MCF 10A (cell line): ENCODE measurements around the gene RPRD1A. TPM values are rescaled to one million over a fixed set of nuclear protein-coding genes. Genes with fewer than 3 reads are reported as not detected.

Source experiments
- BruUV-seq: library from RNA; stranded (reverse); fragments of 400-500 nt; replicated peaks from 2 replicates; lab custom pipeline; 2021; lab: Mats Ljungman, UMichigan
- CTCF ChIA-PET: fragments of 300-600 bp; sonication (Branson Sonifier 250); formaldehyde crosslinking; extraction: SDS; loops from one replicate; lab custom pipeline; 2021; ENCODE audit warnings: antibody characterized with exemption, inconsistent platforms; lab: Yijun Ruan, JAX
- POLR2A ChIA-PET: fragments of 300-600, 350-650 bp; sonication (Branson Sonifier 250); formaldehyde crosslinking; extraction: SDS; loops from one replicate; lab custom pipeline; 2020; ENCODE audit warnings: antibody characterized with exemption, inconsistent platforms; lab: Yijun Ruan, JAX
- DNase-seq: peaks from one replicate; pipeline ENCODE4 v3.0.0-alpha.2; 2018; ENCODE audit not compliant: unreplicated experiment
- H3K27ac Mint-ChIP-seq: one replicate; pipeline ENCODE4 v1.8.0; 2022; ENCODE audit warnings: mild to moderate bottlenecking, low read depth, mixed read lengths; ENCODE audit not compliant: unreplicated experiment
- H3K27me3 Mint-ChIP-seq: one replicate; pipeline ENCODE4 v1.8.0; 2022; ENCODE audit warnings: mixed read lengths; ENCODE audit not compliant: insufficient read depth, unreplicated experiment
- H3K36me3 Mint-ChIP-seq: one replicate; pipeline ENCODE4 v1.8.0; 2022; ENCODE audit warnings: mild to moderate bottlenecking, moderate library complexity, mixed read lengths; ENCODE audit not compliant: insufficient read depth, unreplicated experiment
- H3K4me1 Mint-ChIP-seq: one replicate; pipeline ENCODE4 v1.8.0; 2022; ENCODE audit warnings: mixed read lengths; ENCODE audit not compliant: insufficient read depth, unreplicated experiment
- H3K4me3 Mint-ChIP-seq: one replicate; pipeline ENCODE4 v1.8.0; 2022; ENCODE audit warnings: mild to moderate bottlenecking, moderate library complexity, mixed read lengths; ENCODE audit not compliant: unreplicated experiment
- H3K9me3 Mint-ChIP-seq: one replicate; pipeline ENCODE4 v1.8.0; 2022; ENCODE audit warnings: mixed read lengths; ENCODE audit not compliant: unreplicated experiment
- intact Hi-C: fragments of 100-400 bp; cut with micrococcal nuclease; formaldehyde crosslinking; loops from 2 replicates; pipeline ENCODE4 v1.14.1; 2022
- total RNA-seq: library from RNA; stranded (reverse); gene quantifications from 2 replicates; pipeline ENCODE4 v1.2.3, GENCODE V29; 2022
- TF ChIP-seq, protein P1 (sequence below): fragments of 200-600 bp; IDR thresholded peaks from one replicate; pipeline ENCODE4 v1.8.0; 2022; ENCODE audit warnings: antibody characterized with exemption, mild to moderate bottlenecking; ENCODE audit not compliant: unreplicated experiment

The RPRD1A gene
- total RNA-seq, 1 experiment from 2014 or later, result 89.1 TPM

GRCh38 chr18:36023336-36023735 lies 44.0 kb downstream of the RPRD1A start:
- Mint-ChIP-seq H3K9me3 (no peaks in the 10 kb centered on the region), H3K36me3 (peaks cover 32% of the 10 kb centered on the region), H3K4me3 (no peak overlapping the region), H3K4me1 (peaks cover 7% of the 10 kb centered on the region), H3K27me3 (no peaks in the 10 kb centered on the region), H3K27ac (no peak overlapping the region)
- no TSS peak for BruUV-seq
- ChIA-PET POLR2A (interaction anchor here (0.9 to 1.6 kb wide), 2 partner anchors 9 to 43 kb away, joined by 3 read pairs; no protein-coding TSS in a partner anchor), CTCF (interaction anchor here (1.0 to 1.1 kb wide), 3 partner anchors 9 to 74 kb away, joined by 3 read pairs; no protein-coding TSS in a partner anchor)
- intact Hi-C loops, result loop anchor here (10.0 kb wide), 1 partner anchor 731 kb away; no protein-coding TSS in a partner anchor
- TF ChIP-seq, protein P1, sequence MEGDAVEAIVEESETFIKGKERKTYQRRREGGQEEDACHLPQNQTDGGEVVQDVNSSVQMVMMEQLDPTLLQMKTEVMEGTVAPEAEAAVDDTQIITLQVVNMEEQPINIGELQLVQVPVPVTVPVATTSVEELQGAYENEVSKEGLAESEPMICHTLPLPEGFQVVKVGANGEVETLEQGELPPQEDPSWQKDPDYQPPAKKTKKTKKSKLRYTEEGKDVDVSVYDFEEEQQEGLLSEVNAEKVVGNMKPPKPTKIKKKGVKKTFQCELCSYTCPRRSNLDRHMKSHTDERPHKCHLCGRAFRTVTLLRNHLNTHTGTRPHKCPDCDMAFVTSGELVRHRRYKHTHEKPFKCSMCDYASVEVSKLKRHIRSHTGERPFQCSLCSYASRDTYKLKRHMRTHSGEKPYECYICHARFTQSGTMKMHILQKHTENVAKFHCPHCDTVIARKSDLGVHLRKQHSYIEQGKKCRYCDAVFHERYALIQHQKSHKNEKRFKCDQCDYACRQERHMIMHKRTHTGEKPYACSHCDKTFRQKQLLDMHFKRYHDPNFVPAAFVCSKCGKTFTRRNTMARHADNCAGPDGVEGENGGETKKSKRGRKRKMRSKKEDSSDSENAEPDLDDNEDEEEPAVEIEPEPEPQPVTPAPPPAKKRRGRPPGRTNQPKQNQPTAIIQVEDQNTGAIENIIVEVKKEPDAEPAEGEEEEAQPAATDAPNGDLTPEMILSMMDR, result no peak
- no peak for DNase-seq

GRCh38 chr18:36020174-36020711 lies 47.1 kb downstream of the RPRD1A start:
- peaks cover 17% of the 10 kb centered on the region for H3K36me3 Mint-ChIP-seq
- H3K4me3 Mint-ChIP-seq, result no peak overlapping the region
- no peaks in the 10 kb centered on the region for H3K27me3 Mint-ChIP-seq
- POLR2A ChIA-PET, result no interaction called here
- DNase-seq, result no peak
- no TSS peak for BruUV-seq
- peaks cover 4% of the 10 kb centered on the region for H3K4me1 Mint-ChIP-seq
- H3K9me3 Mint-ChIP-seq, result no peaks in the 10 kb centered on the region
- TF ChIP-seq, protein P1, result no peak
- intact Hi-C loops, result loop anchor here (10.0 kb wide), 1 partner anchor 735 kb away; no protein-coding TSS in a partner anchor
- CTCF ChIA-PET, result interaction anchor here (0.7 to 1.4 kb wide), 3 partner anchors 25 to 264 kb away, joined by 3 to 4 read pairs (median 4); no protein-coding TSS in a partner anchor
- H3K27ac Mint-ChIP-seq, result no peak overlapping the region

GRCh38 chr18:36017232-36017631 lies 50.1 kb downstream of the RPRD1A start:
- no peak overlapping the region for H3K27ac Mint-ChIP-seq
- intact Hi-C loops, result loop anchor here (1.0 to 5.0 kb wide), 4 partner anchors 79 to 268 kb away; partner anchors contain the start of genes ELP2 and SLC39A6
- POLR2A ChIA-PET, result interaction anchor here (0.9 to 2.0 kb wide), 6 partner anchors 9 to 173 kb away, joined by 3 to 8 read pairs (median 4); partner anchors contain the start of genes ELP2, MOCOS and SLC39A6
- H3K4me3 Mint-ChIP-seq, result no peak overlapping the region
- DNase-seq, result no peak
- peaks cover 4% of the 10 kb centered on the region for H3K4me1 Mint-ChIP-seq
- CTCF ChIA-PET, result interaction anchor here (0.5 to 3.1 kb wide), 33 partner anchors 10 to 793 kb away, joined by 3 to 20 read pairs (median 5); no protein-coding TSS in a partner anchor
- TF ChIP-seq, protein P1, result no peak
- no peaks in the 10 kb centered on the region for H3K36me3 Mint-ChIP-seq
- H3K27me3 Mint-ChIP-seq, result no peaks in the 10 kb centered on the region
- no TSS peak for BruUV-seq
- no peaks in the 10 kb centered on the region for H3K9me3 Mint-ChIP-seq

- intact Hi-C loops, result loop anchor here (2.0 to 5.0 kb wide), 3 partner anchors 113 to 269 kb away; partner anchors contain the start of genes ELP2 and SLC39A6
Measured at GRCh38 chr18:36015629-36016028, 51.7 kb downstream of the RPRD1A start.

More at GRCh38 chr18:36015629-36016028, 51.7 kb downstream of the RPRD1A start:
- no peaks in the 10 kb centered on the region for H3K36me3 Mint-ChIP-seq
- POLR2A ChIA-PET, result interaction anchor here (0.6 kb wide), 1 partner anchor 50 kb away, joined by 3 read pairs; no protein-coding TSS in a partner anchor
- DNase-seq, result no peak
- H3K27me3 Mint-ChIP-seq, result no peaks in the 10 kb centered on the region
- no peaks in the 10 kb centered on the region for H3K9me3 Mint-ChIP-seq
- no TSS peak for BruUV-seq
- no peak overlapping the region for H3K4me3 Mint-ChIP-seq
- H3K27ac Mint-ChIP-seq, result no peak overlapping the region
- CTCF ChIA-PET, result interaction anchor here (0.6 to 1.9 kb wide), 3 partner anchors 9 to 259 kb away, joined by 3 to 5 read pairs (median 4); no protein-coding TSS in a partner anchor
- peaks cover 4% of the 10 kb centered on the region for H3K4me1 Mint-ChIP-seq
- TF ChIP-seq, protein P1, result no peak
